HG03565 (cell line): ENCODE results near the gene TGFBR2.
A peak's percentile ranks its signal among the peaks of the same experiment; 100 is the strongest.
"Not testable (repeated sequence)": the region's sequence is repeated elsewhere in the genome, so short reads cannot be mapped to it uniquely, and the experiment has no call there.

Experiments
- ATAC-seq: cut with Tn5 transposase; IDR thresholded peaks from one replicate; pipeline ENCODE4 v1.9.1; 2021; ENCODE audit warnings: mild to moderate bottlenecking, moderate library complexity; ENCODE audit not compliant: unreplicated experiment

TGFBR2 gene

GRCh38 chr3:30617653-30618052 is 11.3 kb downstream of the TGFBR2 start:
- no peak for ATAC-seq

- no peak for ATAC-seq
Observed at GRCh38 chr3:30618526-30618925, 12.1 kb downstream of the TGFBR2 start.

- ATAC-seq: no peak
Observed at GRCh38 chr3:30619318-30619717, 12.9 kb downstream of the TGFBR2 start.

- ATAC-seq: no peak
Observed at GRCh38 chr3:30620402-30621360, 14.3 kb downstream of the TGFBR2 start.

- ATAC-seq: no peak
Observed at GRCh38 chr3:30621576-30621975, 15.2 kb downstream of the TGFBR2 start.

GRCh38 chr3:30622047-30622545 is 15.7 kb downstream of the TGFBR2 start:
- no peak for ATAC-seq

GRCh38 chr3:30622790-30623189 is 16.4 kb downstream of the TGFBR2 start:
- ATAC-seq: no peak

- ATAC-seq: no peak
Observed at GRCh38 chr3:30623351-30623750, 16.9 kb downstream of the TGFBR2 start.

GRCh38 chr3:30624480-30624879 is 18.1 kb downstream of the TGFBR2 start:
- ATAC-seq: not testable (repeated sequence)

- ATAC-seq: no peak
Observed at GRCh38 chr3:30625541-30626438, 19.4 kb downstream of the TGFBR2 start.

GRCh38 chr3:30626443-30627180 is 20.2 kb downstream of the TGFBR2 start:
- ATAC-seq: no peak

- no peak for ATAC-seq
Observed at GRCh38 chr3:30628205-30628900, 22.0 kb downstream of the TGFBR2 start.

- ATAC-seq: peak; percentile 40
Observed at GRCh38 chr3:30628901-30629590, 22.6 kb downstream of the TGFBR2 start.

GRCh38 chr3:30629746-30630145 is 23.3 kb downstream of the TGFBR2 start:
- no peak for ATAC-seq

GRCh38 chr3:30630238-30631030 is 24.0 kb downstream of the TGFBR2 start:
- no peak for ATAC-seq

- no peak for ATAC-seq
Observed at GRCh38 chr3:30631243-30631904, 25.0 kb downstream of the TGFBR2 start.

GRCh38 chr3:30632065-30632464 is 25.7 kb downstream of the TGFBR2 start:
- no peak for ATAC-seq

- no peak for ATAC-seq
Observed at GRCh38 chr3:30632521-30632920, 26.1 kb downstream of the TGFBR2 start.
